Non-pigmented ciliary epithelial cell (primary cell): ENCODE results near the gene UST.

ENCODE experiments used
- DNase-seq: peaks from one replicate; pipeline ENCODE4 v3.0.0-alpha.2; 2010; ENCODE audit warnings: low read depth

The UST gene

DNA sequence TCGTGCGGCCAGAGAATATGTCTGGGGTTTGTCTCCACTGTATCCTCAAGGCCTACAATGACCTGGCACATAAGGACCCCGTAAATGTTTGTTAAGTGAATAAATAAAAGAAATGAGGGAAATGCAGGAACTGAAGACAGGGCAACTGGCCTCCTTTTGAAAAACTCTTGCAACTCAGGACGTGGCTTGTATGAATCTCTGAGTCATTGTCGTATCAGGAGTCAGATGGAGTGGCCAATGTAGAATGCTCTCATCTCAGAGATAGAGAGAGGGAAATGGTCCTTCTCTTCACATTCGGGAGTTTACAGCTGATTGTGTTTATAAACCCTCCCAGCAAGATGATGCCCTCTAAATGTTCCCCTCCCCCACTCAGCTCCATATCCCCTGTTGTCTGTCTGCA, 57.1 kb downstream of the UST start:
- no peak for DNase-seq

DNA sequence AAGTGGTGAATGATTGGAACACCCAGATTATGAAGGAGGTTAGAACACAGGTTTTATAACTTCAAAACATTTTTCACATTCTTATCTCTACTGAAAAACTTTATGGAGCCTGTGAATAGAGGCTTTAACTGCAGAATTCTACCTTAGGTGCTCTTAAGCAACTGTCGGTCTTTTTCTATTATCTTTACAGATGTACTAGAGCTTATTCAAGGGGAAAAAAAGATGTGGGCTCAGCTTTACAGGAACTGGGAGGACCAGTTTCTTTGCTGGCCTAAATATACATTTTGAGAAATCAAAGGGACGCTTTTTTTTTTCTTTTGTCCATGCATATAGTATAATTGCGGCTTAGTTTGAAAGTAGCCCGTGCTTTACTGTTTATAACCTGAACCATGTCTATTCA, 58.9 kb downstream of the UST start:
- no peak for DNase-seq

DNA sequence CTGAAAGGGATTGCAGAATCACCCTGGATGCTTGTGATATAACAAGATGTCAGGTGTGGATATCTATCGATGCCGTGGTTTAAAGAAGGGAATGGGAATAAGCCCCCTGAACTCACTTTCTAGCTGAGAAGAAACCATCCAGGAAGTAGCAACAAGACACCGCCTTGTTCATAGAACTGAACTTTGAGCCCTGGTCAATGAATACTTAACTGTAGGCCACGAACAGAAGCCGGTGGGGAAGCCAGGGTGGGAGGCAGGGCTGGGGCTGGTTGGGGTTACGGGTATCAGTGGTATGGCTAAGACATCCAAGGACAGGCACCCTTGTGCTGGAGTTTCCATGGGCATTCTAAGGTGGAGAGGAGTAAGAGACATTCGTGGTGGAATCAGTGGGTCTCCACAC, 61.0 kb downstream of the UST start:
- no peak for DNase-seq

DNA sequence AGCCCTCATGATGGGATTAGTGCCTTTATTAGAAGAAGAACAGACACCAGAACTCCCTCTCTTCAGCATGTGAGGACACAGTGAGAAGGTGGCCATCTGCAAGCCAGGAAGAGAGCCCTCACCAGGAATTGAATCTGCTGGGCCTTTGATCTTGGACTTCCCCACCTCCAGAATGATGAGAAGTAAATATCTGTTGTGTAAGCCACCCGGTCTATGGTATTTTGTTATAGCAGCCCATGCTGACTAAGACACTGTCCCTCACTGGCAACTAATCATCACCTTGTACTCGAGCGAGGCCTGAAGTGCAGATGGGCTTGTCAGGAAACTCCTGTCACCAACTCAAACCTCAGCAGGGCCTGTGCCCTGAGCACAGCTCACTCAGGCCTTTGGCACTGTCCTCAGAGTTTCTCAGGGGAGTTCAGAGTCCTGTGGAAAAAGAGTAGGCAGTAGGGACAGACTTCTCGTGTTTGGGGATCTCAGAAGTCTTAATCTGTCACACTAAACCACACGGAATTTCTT, 62.0 kb downstream of the UST start:
- DNase-seq: no peak

DNA sequence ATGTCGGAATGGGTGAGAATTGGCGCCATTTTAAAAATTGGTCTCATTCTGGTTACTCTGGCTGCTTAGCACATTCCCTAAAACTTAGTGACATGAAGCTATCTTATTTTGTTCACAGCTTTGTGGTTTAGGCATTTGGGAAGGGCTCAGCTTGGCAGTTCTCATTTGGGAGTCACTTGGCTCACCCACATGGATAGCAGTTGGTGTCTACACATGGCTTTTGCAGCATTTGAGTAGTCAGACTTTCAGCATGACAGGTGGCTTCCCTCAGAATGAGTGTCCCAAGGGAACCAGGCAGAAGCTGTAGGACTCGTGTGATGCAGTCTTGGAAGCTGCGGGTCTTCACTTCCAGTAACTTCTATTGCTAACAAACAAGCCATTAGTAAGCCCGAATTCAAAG, 64.6 kb downstream of the UST start:
- no peak for DNase-seq

DNA sequence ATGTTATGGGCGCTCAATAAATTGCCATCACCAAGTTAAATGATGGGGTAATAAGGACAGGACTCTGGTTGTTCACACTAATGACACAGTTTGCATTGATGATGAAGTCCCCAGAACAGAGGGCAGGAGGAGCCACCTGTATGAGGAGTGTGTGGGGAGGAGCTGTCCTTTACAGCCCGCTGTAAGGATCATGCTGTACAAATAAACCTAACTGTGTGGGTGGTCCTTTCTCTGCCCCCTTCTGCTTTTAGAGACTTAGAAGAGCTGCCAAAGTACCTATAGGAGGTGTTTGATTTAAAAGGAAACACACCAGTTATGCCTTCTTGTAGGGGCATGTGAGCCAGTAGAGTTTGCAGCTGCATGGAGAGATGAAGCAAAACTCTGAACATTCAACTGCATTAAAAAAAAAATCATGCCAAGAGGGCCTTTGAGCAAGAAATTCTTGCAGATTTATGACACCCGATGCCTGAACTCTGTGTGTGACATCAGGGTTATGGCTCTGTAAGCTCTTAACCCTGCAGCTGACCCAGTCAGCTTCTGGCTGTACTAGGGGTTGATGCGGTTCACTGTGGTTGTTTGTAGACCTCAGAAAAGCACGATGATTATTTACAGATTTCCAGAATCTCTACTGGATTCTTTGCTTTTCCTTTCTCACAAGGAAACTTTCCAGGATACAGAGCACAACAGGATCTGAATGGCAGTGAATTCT, 67.4 kb downstream of the UST start:
- no peak for DNase-seq

DNA sequence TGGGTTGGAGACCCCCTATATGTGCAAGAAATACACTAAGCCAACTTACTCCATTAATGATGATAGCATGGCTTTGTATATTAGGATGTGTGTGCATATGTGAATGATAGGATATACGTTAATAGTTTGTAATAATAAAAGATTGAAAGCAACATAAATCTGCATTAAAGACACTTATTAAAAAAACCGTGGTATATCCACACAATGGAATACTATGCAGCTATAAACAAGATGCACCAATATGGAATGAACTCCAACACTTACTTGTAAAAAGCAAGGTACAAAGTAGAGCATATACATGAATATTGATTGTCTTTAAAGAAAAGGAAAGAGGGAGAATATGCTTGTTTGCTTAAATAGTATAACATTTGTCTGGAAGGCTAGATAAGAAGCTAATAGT, 68.0 kb downstream of the UST start:
- DNase-seq: no peak

DNA sequence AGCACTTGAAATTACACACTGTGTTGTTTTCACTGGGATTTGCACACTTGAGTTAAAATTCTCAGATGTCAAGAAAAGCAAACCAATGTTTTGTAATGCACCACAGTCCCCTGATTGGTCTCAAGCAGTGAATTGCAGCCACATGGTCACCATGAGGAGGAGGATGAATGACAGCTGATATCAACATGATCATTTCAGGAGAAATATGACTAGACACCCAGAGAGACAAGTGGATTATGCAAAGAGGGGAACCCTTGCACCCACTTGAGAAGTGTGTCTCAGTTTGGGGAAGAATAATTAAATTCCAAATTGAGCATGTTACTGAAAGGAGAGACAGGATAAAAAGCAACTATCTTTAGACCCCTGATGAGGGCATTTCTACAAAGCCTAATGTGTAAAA, 69.3 kb downstream of the UST start:
- DNase-seq: no peak

DNA sequence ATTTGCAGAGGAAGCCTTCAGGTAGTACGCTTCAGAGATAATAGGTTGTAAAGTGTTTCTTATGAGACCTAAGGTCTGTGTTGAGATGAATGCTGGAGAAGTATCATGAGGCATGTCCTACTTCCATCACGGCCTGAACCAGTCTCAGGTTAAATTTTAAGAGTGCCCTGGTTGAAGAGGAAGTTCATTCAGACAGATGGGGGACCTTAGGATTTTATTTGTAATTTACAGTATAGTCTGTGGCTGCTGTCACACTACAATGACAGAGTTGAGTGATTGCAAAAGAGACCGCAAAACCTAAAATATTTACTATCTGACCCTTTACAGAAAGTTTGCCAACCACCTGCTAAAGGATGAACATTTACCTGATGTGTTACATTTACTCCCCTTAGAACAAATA, 70.9 kb downstream of the UST start:
- no peak for DNase-seq

DNA sequence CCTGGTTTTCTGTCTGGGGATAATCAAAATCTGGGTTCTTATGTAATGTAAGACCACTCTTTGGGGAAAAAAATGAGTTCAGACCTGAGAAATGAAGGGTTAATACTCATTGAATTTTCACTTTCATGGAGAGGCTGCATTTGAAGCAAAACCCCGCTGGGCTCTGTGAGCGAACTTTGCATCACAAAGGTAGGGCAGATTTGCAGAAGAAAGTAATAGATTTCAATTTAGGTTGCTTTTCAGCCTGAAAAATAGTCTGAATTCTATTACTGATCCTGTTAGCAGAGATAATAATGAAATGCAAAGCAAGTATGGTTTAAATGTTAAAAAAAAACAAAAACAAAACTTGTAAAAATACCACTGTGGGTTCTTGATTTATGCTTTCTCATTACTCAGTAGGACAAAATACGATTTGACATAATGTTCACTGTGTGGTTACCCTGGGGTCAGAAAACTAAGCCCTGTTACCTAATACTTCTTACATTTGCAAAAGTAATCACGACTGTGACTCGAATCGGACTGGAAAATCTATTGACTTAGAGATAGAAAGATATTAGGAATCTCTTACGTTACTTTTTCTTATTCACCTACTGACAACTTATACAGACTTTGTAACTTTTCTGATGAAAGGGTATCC, 72.2 kb downstream of the UST start:
- peak; percentile 34 for DNase-seq

DNA sequence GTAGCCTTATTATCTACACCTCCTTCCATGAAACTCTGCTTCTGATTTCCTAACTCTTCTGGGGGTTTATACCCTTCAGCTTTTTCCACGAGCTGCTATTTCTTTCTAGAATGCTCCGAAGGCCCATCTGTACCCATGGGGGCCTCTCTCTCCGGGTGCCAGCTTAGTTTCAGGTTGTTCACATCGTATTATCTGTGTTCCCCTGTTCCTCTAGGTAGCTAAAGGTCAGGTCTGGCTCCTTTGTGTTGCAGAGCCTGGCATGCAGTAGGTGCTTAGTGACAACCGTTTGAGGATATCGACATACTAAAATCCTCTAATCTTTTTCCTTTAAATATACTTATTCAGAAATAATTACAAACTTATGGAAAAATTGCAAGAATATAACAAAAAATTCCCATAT, 73.0 kb downstream of the UST start:
- no peak for DNase-seq

DNA sequence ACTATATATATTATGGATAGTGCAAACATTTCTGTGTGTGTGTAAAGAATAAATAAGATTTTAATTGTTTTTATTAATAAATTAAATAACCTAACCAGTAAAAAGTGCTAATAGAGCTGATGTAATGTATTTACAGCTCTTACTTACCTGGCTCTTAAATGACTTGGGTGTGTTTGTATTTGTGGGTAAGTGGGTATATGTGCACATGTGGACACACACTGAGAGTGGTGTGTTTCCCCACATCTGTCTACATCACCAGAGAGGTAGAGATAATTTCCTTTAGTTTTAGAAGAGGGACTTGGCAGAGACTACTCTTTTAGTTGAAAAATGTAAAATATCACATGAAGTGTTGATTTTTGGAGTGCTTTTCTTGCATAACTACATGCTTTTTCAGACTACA, 76.0 kb downstream of the UST start:
- no peak for DNase-seq

DNA sequence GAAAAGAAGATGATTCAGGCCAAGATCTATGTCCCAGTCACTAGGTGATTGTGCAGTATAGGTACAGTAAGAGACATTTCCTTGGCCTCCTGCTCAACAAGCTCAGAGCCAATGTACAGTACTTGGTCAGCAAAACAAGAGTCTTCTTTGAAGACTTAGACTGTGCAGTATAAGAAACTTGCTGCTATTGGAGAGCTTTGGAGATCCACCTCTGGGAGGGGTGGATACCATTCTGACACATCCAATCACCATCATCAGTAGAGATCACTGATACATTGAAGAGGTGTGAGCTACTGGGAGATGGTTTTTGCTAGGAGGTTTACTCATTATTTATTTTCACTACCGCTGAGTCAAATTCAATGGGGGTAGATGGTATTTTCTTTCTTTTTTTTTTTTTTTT, 77.5 kb downstream of the UST start:
- DNase-seq: no peak

DNA sequence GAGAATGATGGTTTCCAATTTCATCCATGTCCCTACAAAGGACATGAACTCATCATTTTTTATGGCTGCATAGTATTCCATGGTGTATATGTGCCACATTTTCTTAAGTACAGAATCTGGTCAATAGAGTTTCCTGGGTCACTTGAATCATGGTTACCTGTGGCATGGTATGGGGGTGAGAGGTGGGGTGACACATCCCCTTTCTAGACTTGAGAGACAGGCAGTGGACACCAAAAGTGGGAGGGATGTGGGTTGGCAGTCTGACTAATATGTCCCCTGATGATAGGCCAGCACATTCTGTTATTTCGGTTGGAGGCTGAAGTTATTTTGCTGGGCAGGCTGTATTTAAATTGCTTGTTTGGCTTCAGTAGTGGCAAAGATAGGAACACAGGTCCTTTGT, 78.1 kb downstream of the UST start:
- DNase-seq: no peak

DNA sequence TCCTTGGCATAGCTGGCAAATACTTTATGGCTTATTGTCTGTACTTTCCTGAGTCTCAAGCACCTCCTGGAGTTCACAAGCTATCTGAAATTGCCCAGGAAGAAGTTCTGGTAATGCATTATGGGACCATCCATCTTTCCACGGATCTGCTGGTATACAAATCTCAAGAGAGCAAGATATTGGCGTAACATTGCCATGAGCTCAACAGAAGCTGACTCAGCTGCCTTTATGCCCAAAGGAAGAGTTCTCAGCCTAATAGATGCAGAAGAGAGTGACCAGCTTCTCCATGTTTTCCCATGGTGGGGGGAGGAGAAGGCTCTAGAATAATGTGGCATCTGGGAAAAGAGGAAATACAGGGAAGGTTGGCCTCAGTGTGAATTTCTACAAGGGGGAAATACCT, 78.7 kb downstream of the UST start:
- no peak for DNase-seq

DNA sequence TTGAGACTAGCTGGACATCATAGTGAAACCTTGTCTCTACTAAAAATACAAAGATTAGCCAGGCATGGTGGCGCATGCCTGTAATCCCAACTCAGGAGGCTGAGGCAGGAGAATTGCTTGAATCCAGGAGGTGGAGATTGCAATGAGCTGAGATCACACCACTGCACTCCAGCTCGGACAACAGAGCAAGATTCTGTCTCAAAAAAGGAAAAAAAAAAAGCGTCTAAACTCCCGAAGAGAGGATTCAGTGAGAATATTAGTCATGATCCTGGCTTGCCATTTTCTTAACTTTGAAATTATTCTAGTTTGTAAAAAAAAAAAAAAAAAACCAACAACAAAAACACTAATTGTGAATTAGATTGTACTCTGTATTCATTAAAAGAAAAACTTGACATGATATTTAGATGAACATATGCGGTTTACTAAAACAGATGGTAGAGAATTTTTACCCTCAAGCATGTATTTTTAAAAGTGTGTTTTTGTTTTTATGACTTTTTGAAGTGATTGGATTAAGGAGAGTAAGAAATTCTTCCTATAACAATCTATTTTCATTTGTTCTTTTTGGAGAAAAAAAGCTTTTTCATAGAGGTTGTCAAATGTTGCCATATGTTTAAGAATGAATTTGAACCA, 80.7 kb downstream of the UST start:
- DNase-seq: no peak

DNA sequence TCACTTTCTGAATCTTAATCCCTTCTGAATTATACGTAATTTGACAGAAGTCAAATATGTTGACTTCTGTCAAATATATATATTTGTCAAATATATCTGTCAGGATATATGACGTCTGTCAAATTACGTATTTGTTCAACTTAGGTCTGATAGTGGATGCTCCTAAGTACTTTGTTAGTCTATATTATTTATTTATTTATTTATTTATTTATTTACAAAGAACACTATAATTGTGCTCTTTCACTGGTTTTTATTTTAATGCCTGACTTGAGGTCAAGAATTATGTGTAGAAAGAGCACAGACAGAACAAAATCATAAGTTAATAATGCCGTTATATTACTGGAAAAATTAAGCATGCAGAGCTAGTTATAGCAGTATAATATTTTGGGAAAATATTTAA, 81.2 kb downstream of the UST start:
- DNase-seq: no peak

DNA sequence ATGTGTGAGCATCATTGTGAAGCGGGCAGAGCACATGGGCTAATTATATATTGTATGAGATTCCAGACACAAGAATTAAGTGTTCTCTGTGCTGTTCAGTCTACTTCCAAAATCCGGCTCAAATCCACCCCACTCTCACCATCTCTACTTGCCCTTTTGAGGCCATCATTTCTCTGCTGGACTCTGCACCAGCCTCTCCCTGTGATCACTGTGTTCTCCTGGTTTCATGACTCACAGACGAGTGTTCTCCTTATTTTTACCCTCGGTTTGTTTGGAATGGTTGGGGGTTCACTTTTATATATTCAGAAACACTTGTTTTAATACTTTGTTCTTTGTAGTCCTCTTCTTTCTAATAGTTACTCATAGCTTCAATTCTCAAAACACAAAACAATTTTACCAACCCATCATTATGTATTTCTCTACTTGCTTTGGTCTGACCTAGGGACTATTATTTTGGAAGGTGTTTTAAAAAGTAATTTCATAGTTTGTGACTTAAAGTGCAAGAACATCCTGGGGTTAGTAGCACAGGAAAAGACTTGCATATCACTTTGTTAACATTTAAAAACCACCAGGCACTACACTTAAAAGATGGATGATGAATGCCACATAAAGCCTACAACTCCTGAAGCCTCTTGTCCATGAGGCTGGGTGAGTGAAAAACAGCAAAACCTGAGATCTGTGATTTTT, 82.7 kb downstream of the UST start:
- no peak for DNase-seq

DNA sequence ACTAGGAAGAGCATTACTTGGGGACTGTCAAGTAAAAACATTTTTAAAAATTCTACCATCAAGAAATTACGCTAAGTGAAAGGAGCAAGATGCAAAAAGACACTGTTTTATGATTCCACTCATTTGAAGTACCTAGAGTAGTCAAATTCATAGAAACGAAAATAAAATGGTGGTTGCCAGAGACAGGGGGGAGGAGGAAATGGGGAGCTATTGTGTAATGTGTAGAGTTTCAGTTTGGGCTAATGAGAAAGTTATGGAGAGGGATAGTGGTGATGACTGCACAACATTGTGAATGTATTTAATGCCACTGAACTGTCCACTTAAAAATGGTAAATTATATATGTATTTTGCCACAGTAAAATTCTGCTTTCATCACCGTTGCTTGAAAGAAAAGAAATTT, 83.8 kb downstream of the UST start:
- no peak for DNase-seq

DNA sequence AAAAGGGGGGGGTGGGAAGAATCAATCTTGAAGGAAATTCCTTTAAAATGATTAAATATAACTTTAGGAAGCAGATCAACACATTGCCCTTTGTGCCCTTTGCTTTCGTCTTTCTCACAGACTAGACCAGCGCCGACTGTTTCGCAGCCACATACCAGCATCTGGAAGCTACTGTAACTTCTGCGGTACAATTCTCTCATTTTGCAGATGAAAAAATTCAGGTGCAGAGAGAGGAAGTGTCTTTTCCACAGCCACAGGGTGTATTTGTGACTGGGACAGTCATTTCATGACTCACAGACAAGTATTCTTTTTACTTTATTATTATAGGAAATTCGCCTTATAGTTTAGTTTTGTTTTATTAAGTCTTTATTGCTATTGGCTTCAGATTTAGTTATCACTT, 84.2 kb downstream of the UST start:
- no peak for DNase-seq

DNA sequence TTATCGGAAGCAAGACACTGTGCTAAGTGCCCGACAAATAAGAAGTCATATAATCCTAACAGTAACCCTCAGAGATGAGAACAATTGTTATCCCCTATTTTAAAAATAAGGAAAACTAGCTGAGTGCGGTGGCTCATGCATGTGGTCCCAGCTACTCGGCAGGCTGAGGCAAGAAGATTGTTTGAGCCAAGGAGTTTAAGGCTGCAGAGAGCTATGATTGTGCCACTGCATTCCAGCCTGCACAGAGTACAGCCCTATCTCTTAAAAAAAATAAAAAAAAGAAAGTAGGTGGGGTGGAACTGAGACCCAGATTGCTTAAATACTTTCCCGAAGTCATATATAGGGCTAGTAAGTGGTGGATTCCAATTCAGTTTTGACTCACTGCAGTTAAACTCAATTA, 84.7 kb downstream of the UST start:
- DNase-seq: no peak

DNA sequence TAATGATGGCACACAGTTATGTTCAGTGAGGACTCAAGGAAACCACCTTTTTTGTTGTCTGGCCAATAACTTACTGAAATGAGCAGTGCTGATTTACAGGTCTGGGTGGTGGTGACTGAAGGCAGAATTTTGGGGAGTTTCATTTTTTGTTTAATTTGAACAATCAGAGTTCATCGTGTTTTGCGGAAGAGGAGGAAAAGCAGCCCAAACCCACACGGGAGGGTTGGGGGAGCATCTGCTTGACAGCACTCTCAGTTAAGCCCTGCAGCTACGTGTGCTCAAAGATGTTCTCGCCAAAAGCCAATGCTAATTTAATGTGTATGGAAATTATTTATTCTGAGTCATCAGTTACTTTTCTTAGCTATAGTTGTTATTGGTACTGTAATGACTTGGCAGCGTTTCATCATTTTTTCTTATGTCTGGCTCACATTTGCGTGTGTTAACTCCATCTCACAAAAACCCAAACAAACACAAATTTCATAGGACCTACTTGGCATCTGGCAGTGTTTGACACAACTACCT, 89.2 kb downstream of the UST start:
- DNase-seq: peak; percentile 31

DNA sequence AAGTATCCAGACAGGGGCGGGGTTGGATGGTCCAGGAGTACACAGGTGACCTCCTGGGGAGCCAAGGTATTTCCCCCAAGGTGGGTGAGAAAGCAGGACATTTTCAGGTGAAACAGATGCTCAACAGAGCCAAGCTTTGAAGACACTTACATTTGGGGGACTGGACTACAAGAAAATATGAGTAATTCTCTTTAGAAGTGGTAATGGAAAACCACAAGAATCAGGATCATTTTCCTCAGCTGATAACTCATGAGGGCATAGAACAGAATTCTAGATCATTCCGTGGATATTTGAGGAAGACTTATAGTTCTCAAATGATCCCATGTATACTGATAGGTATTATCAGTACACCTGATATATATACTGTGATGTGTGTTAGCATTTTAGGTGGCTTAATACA, 89.9 kb downstream of the UST start:
- no peak for DNase-seq
